T-helper 2 cell treated with Interferon-gamma antibody and Interleukin-4, amounts not matched to agents 5 μg/mL and 100 μg/mL, for 36 hours (primary cell): Measurements from ENCODE around the gene TMEM243.

Source experiments
- DNase-seq: peaks from one replicate; pipeline ENCODE4 v3.0.0; 2021; ENCODE audit warnings: low spot score
- H3K27ac Mint-ChIP-seq: one replicate; pipeline ENCODE4 v1.8.0; 2021; ENCODE audit warnings: mild to moderate bottlenecking, mixed read lengths
- H3K27me3 Mint-ChIP-seq: one replicate; pipeline ENCODE4 v1.8.0; 2021; ENCODE audit warnings: low read depth, mixed read lengths
- H3K36me3 Mint-ChIP-seq: one replicate; pipeline ENCODE4 v1.8.0; 2021; ENCODE audit warnings: low read depth, mixed read lengths
- H3K4me1 Mint-ChIP-seq: one replicate; pipeline ENCODE4 v1.8.0; 2021; ENCODE audit warnings: low read depth, mixed read lengths
- H3K4me3 Mint-ChIP-seq: one replicate; pipeline ENCODE4 v1.8.0; 2022; ENCODE audit warnings: mild to moderate bottlenecking, moderate library complexity, mixed read lengths
- H3K9me3 Mint-ChIP-seq: one replicate; pipeline ENCODE4 v1.8.0; 2021; ENCODE audit warnings: mixed read lengths

TMEM243 gene

GRCh38 chr7:87202705-87203104 lies 16.8 kb downstream of the TMEM243 start:
- peaks cover 91% of the 10 kb centered on the region for H3K36me3 Mint-ChIP-seq
- H3K4me3 Mint-ChIP-seq = no peak overlapping the region
- H3K4me1 Mint-ChIP-seq = peaks cover 23% of the 10 kb centered on the region

DNA sequence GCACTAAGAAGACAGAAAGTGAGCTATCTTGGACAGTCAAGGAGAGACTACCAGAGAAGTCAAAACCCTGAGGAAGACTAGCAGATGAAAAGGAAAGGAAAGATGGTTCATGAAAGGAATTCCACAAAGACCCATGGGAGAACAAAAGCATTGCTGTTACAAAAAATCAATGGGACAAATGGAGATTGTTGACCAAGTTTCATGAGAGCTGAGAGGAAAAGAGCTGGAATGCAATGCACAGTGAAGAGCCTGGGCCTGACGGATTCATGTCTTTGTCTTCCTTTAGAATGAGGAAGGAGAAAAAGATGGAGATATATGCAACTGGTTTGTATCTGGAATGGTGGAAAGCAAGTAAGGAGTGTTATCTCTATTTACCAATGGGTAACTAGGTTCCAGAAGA lies 17.3 kb downstream of the TMEM243 start:
- H3K27ac Mint-ChIP-seq = no peak overlapping the region
- peaks cover 34% of the 10 kb centered on the region for H3K9me3 Mint-ChIP-seq
- no peaks in the 10 kb centered on the region for H3K27me3 Mint-ChIP-seq
- H3K36me3 Mint-ChIP-seq = peaks cover 91% of the 10 kb centered on the region
- H3K4me1 Mint-ChIP-seq = peaks cover 23% of the 10 kb centered on the region
- H3K4me3 Mint-ChIP-seq = no peak overlapping the region
- DNase-seq = no peak

More at GRCh38 chr7:87202705-87203104, 16.8 kb downstream of the TMEM243 start:
- Mint-ChIP-seq H3K9me3 (peaks cover 36% of the 10 kb centered on the region), H3K27ac (no peak overlapping the region), H3K27me3 (no peaks in the 10 kb centered on the region)
- no peak for DNase-seq

DNA sequence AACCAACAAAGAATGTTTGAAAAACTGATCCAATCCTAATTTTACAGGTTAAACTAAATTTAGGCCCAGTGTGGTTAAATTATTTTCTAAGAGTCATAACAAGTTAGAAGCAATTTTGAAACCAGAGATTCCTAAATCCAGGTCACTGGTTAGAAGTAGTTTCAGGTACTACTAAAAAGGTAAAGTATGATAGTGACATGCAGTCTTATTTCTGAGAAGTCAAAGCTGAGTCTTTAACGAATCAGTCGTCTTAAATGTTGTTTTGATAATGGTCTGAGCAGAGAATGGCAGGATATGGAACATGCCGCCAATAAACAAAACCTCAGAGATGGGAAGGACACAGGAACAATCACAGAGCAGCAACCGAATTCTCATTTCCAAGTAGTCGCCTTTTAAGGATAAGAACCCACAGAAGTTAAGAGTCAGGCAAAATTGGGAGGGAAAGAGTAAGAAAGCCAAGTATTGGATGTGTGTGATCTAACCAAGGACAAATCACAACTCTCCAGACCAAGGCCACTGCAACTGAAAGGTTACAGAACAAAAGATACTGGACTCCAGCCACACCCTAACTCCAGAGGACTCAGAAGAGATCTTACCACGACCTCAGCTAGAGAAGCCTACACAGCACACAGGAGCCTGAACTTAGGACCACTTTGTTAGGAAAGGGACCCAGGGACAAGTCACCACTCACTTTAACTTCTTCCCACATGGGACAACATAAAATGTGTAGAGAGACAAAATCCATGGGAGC lies 19.7 kb downstream of the TMEM243 start:
- Mint-ChIP-seq H3K27ac (no peak overlapping the region), H3K36me3 (peaks cover 85% of the 10 kb centered on the region), H3K9me3 (peaks cover 17% of the 10 kb centered on the region), H3K27me3 (no peaks in the 10 kb centered on the region), H3K4me1 (peaks cover 23% of the 10 kb centered on the region), H3K4me3 (no peak overlapping the region)
- no peak for DNase-seq

GRCh38 chr7:87199241-87199640 lies 20.3 kb downstream of the TMEM243 start:
- peaks cover 23% of the 10 kb centered on the region for H3K4me1 Mint-ChIP-seq
- H3K9me3 Mint-ChIP-seq = peaks cover 14% of the 10 kb centered on the region
- peaks cover 84% of the 10 kb centered on the region for H3K36me3 Mint-ChIP-seq
- H3K27me3 Mint-ChIP-seq = no peaks in the 10 kb centered on the region
- no peak overlapping the region for H3K27ac Mint-ChIP-seq
- DNase-seq = no peak
- no peak overlapping the region for H3K4me3 Mint-ChIP-seq

DNA sequence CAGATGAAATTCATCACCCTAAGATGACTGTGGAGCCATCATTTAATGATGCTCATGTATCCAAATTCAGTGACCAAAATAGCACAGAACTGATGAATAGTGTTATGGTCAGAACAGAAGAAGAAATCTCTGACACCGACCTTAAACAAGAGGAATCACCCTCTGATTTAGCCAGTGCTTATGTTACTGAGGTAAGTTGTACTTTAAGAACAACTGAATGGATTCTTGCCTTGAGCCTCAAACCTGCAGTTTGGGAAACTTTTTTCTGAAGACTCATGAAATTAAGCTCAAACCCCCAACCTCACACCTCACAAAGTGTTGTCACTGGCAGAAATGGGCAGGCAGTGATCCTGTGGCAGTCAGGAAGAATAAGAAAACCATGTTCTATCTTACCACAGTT lies 25.6 kb downstream of the TMEM243 start:
- H3K36me3 Mint-ChIP-seq = peaks cover 67% of the 10 kb centered on the region
- H3K4me1 Mint-ChIP-seq = peaks cover 6% of the 10 kb centered on the region
- no peak overlapping the region for H3K4me3 Mint-ChIP-seq
- H3K9me3 Mint-ChIP-seq = no peaks in the 10 kb centered on the region
- no peaks in the 10 kb centered on the region for H3K27me3 Mint-ChIP-seq
- no peak overlapping the region for H3K27ac Mint-ChIP-seq
- no peak for DNase-seq

- Mint-ChIP-seq H3K9me3 (no peaks in the 10 kb centered on the region), H3K27ac (no peak overlapping the region), H3K4me1 (peaks cover 5% of the 10 kb centered on the region), H3K27me3 (no peaks in the 10 kb centered on the region), H3K4me3 (no peak overlapping the region), H3K36me3 (peaks cover 66% of the 10 kb centered on the region)
- DNase-seq = no peak
Observed at GRCh38 chr7:87192784-87193487, 26.6 kb downstream of the TMEM243 start.

GRCh38 chr7:87190783-87191182 lies 28.7 kb downstream of the TMEM243 start:
- Mint-ChIP-seq H3K27me3 (no peaks in the 10 kb centered on the region), H3K4me1 (peaks cover 5% of the 10 kb centered on the region), H3K36me3 (peaks cover 63% of the 10 kb centered on the region), H3K9me3 (no peaks in the 10 kb centered on the region), H3K27ac (no peak overlapping the region), H3K4me3 (no peak overlapping the region)
- no peak for DNase-seq

DNA sequence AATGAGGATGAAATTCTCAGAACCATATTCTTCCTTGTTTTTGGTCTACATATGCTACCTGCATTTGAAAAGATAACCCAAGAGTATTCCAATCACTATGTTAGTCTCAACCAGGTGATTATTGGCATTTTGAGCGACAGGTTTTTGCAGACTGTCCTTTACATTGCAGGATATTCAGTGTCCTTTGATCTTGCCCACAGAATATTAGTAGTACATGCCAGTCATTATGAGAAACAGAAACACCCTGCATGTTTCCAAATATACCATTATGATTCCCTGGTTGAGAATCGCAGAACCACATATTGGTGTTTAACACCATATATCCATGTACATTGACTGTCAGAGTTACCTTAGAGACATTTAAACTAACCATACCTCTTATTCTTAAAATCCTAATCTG lies 30.6 kb downstream of the TMEM243 start:
- Mint-ChIP-seq H3K36me3 (peaks cover 66% of the 10 kb centered on the region), H3K4me1 (peaks cover 8% of the 10 kb centered on the region), H3K27me3 (no peaks in the 10 kb centered on the region), H3K27ac (peak overlapping the region; percentile 27), H3K9me3 (no peaks in the 10 kb centered on the region), H3K4me3 (no peak overlapping the region)
- DNase-seq = no peak

DNA sequence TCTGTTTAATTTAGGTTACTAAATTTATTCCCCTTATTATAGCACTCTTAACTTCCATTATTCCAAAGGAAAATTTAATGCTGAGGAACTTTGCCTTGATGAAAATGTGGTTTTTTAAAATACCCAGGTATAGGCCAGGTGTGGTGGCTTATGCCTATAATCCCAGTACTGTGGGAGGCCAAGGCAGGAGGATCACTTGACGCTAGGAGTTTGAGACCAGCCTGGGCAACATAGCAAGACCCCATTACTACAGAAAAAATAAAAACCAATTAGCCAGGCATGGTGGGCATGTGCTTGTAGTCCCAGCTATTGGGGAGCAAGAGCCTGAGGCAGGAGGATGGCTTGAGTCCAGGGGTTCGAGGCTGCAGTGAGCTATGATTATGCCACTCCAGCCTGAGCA lies 32.4 kb downstream of the TMEM243 start:
- Mint-ChIP-seq H3K27me3 (no peaks in the 10 kb centered on the region), H3K4me1 (peaks cover 7% of the 10 kb centered on the region), H3K4me3 (no peak overlapping the region), H3K27ac (no peak overlapping the region), H3K36me3 (peaks cover 70% of the 10 kb centered on the region), H3K9me3 (no peaks in the 10 kb centered on the region)
- no peak for DNase-seq

- no peak overlapping the region for H3K27ac Mint-ChIP-seq
- H3K27me3 Mint-ChIP-seq = no peaks in the 10 kb centered on the region
- H3K4me1 Mint-ChIP-seq = peaks cover 12% of the 10 kb centered on the region
- no peak for DNase-seq
- no peak overlapping the region for H3K4me3 Mint-ChIP-seq
- peaks cover 65% of the 10 kb centered on the region for H3K36me3 Mint-ChIP-seq
- no peaks in the 10 kb centered on the region for H3K9me3 Mint-ChIP-seq
Observed at GRCh38 chr7:87179180-87179579, 40.4 kb downstream of the TMEM243 start.

DNA sequence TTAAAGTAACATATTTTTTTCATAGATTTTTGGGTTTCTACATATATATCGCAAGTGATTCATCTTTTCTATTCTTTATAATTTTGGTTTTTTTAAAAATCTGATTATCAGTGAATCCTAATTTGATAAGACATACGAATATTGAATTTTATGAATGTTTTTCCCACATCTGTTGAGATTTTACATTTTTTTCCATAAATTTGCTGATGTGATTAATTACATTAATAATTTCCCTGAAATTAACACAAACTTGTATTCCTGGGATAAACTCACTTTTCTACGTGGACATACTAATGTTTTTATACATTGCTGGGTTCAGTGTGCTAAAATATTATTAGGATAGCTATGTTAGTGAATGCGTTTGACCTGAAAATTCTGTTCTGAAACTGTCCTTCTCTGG lies 41.2 kb downstream of the TMEM243 start:
- Mint-ChIP-seq H3K27me3 (no peaks in the 10 kb centered on the region), H3K4me1 (peaks cover 11% of the 10 kb centered on the region), H3K36me3 (peaks cover 64% of the 10 kb centered on the region), H3K9me3 (no peaks in the 10 kb centered on the region), H3K4me3 (no peak overlapping the region), H3K27ac (no peak overlapping the region)
- no peak for DNase-seq

GRCh38 chr7:87173471-87173870 lies 46.1 kb downstream of the TMEM243 start:
- Mint-ChIP-seq H3K4me3 (no peak overlapping the region), H3K4me1 (peaks cover 11% of the 10 kb centered on the region), H3K36me3 (peaks cover 58% of the 10 kb centered on the region), H3K9me3 (no peaks in the 10 kb centered on the region), H3K27ac (no peak overlapping the region), H3K27me3 (no peaks in the 10 kb centered on the region)
- no peak for DNase-seq

GRCh38 chr7:87171282-87171934 lies 48.1 kb downstream of the TMEM243 start:
- Mint-ChIP-seq H3K27me3 (no peaks in the 10 kb centered on the region), H3K36me3 (peaks cover 61% of the 10 kb centered on the region), H3K4me1 (peaks cover 8% of the 10 kb centered on the region), H3K4me3 (no peak overlapping the region), H3K27ac (no peak overlapping the region), H3K9me3 (no peaks in the 10 kb centered on the region)
- no peak for DNase-seq

- H3K9me3 Mint-ChIP-seq = no peaks in the 10 kb centered on the region
- H3K4me1 Mint-ChIP-seq = peaks cover 6% of the 10 kb centered on the region
- DNase-seq = no peak
- H3K4me3 Mint-ChIP-seq = no peak overlapping the region
- peaks cover 61% of the 10 kb centered on the region for H3K36me3 Mint-ChIP-seq
- no peak overlapping the region for H3K27ac Mint-ChIP-seq
- H3K27me3 Mint-ChIP-seq = no peaks in the 10 kb centered on the region
Observed at GRCh38 chr7:87170828-87171227, 48.7 kb downstream of the TMEM243 start.
